Hepatocyte (in vitro differentiated cells): Measurements from ENCODE around the gene IER3. TPM values are rescaled to one million over a fixed set of nuclear protein-coding genes. Genes with fewer than 3 reads are reported as not detected.

Experiments used
- DNase-seq: peaks from one replicate; pipeline ENCODE4 v3.0.0-alpha.2; 2016; ENCODE audit warnings: low spot score
- H2AFZ ChIP-seq: fragments of 200-600 bp; sonication (generic); 2 replicates; pipeline ENCODE4 v1.6.0; 2016; ENCODE audit warnings: antibody characterized with exemption, mild to moderate bottlenecking
- H3K27ac ChIP-seq: fragments of 200-600 bp; sonication (generic); 2 replicates; pipeline ENCODE4 v1.5.1; 2016; ENCODE audit warnings: mild to moderate bottlenecking
- H3K27me3 ChIP-seq: fragments of 200-600 bp; sonication (generic); 2 replicates; pipeline ENCODE4 v1.6.1; 2016
- H3K36me3 ChIP-seq: fragments of 200-600 bp; sonication (generic); replicated peaks from 2 replicates; pipeline ENCODE4 v1.5.1; 2016; ENCODE audit warnings: low read depth; ENCODE audit not compliant: insufficient read depth
- H3K4me1 ChIP-seq: fragments of 200-600 bp; sonication (generic); 2 replicates; pipeline ENCODE4 v1.5.1; 2016; ENCODE audit warnings: mild to moderate bottlenecking, moderate library complexity; ENCODE audit not compliant: insufficient read depth
- H3K4me2 ChIP-seq: fragments of 200-600 bp; sonication (generic); 2 replicates; pipeline ENCODE4 v1.6.0; 2016
- H3K4me3 ChIP-seq: fragments of 200-600 bp; sonication (generic); 2 replicates; pipeline ENCODE4 v1.5.1; 2016; ENCODE audit warnings: mild to moderate bottlenecking
- H3K79me2 ChIP-seq: fragments of 200-600 bp; sonication (generic); 2 replicates; pipeline ENCODE4 v1.6.0; 2017; ENCODE audit warnings: mild to moderate bottlenecking
- H3K9me2 ChIP-seq: fragments of 200-600 bp; sonication (generic); replicated peaks from 2 replicates; pipeline ENCODE4 v1.6.0; 2017; ENCODE audit warnings: mild to moderate bottlenecking; ENCODE audit not compliant: insufficient read depth
- H3K9me3 ChIP-seq: fragments of 200-600 bp; sonication (generic); 2 replicates; pipeline ENCODE4 v1.5.1; 2016; ENCODE audit warnings: low read depth, mild to moderate bottlenecking
- H4K20me1 ChIP-seq: fragments of 200-600 bp; sonication (generic); 2 replicates; pipeline ENCODE4 v1.6.0; 2016; ENCODE audit warnings: mild to moderate bottlenecking; ENCODE audit not compliant: insufficient read depth, poor library complexity, severe bottlenecking
- EZH2 ChIP-seq: fragments of 200-600 bp; sonication (generic); IDR thresholded peaks from 2 replicates; pipeline ENCODE4 v1.6.1; 2016; ENCODE audit warnings: antibody characterized with exemption, mild to moderate bottlenecking, borderline replicate concordance
- EZH2phosphoT487 ChIP-seq: fragments of 200-600 bp; sonication (generic); IDR thresholded peaks from one replicate; pipeline ENCODE4 v1.6.1; 2018; ENCODE audit warnings: antibody characterized with exemption, mild to moderate bottlenecking, low read depth, moderate library complexity; ENCODE audit not compliant: unreplicated experiment, severe bottlenecking
- WGBS: methylation state at CpG from one replicate; pipeline ENCODE4 v1.1.6; 2016; ENCODE audit warnings: low lambda C conversion rate; ENCODE audit errors: missing lambda C conversion rate; 5-methylcytosine and 5-hydroxymethylcytosine counted together
- polyA plus RNA-seq: library from polyadenylated mRNA; unstranded; fragments of >200 nt; fragmentation: Nextera tagmentation; extraction: Ambion mirVana; gene quantifications from 2 replicates; pipeline ENCODE4 v1.2.1, GENCODE V29; 2016
- total RNA-seq: library from RNA; depleted of rRNA; stranded (reverse); fragments of >200 nt; gene quantifications from 2 replicates; pipeline ENCODE4 v1.2.3, GENCODE V29; 2014
- TF ChIP-seq, protein P1 (sequence below): fragments of 200-600 bp; sonication (generic); IDR thresholded peaks from 2 replicates; pipeline ENCODE4 v1.5.1; 2016; ENCODE audit warnings: antibody characterized with exemption, mild to moderate bottlenecking; ENCODE audit not compliant: poor library complexity

The IER3 gene
- total and polyA plus RNA-seq, 2 experiments from 2014 or later = 159 to 193 TPM

DNA sequence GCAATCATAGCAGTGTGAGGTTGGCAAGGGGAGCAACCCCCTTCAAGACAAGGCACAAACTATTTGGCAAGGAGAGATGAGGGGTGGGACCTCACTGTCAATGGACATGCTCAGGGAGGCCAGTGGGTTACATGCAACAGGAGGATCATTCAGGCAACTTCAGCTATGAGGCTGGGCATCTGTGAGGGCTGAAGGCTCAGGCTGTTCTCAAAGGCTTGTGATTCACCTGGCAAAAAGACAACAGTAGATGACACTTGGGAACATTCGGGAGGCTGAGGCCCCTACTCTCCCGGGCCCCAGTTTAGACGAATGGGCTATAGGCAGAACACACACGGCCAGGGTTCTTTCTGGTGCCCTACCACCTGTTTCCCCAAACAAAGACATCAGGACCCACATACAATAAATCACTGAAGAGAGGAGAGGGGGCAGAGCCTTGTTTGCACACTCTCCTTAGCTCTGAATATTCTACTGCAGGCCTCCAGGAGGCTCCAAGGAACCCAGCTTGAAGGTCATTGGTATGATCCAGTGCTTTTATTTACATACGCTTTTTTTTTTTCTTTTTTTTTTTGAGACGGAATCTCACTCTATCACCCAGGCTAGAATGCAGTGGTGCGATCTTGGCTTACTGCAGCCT is 16.3 kb downstream of the IER3 start:
- Histone ChIP-seq H2AFZ (no peak overlapping the region), H3K9me2 (no peaks in the 10 kb centered on the region), H3K4me3 (no peak overlapping the region), H3K27me3 (no peaks in the 10 kb centered on the region), H3K27ac (peak overlapping the region; percentile 38), H3K9me3 (no peaks in the 10 kb centered on the region), H3K4me2 (no peak overlapping the region), H3K36me3 (no peaks in the 10 kb centered on the region), H3K4me1 (peaks cover 1% of the 10 kb centered on the region), H3K79me2 (peaks cover 42% of the 10 kb centered on the region), H4K20me1 (peaks cover 30% of the 10 kb centered on the region)
- 64% methylated on average over 7 of the region's 7 CpGs for WGBS
- DNase-seq = peak; percentile 59
- TF ChIP-seq, protein P1, sequence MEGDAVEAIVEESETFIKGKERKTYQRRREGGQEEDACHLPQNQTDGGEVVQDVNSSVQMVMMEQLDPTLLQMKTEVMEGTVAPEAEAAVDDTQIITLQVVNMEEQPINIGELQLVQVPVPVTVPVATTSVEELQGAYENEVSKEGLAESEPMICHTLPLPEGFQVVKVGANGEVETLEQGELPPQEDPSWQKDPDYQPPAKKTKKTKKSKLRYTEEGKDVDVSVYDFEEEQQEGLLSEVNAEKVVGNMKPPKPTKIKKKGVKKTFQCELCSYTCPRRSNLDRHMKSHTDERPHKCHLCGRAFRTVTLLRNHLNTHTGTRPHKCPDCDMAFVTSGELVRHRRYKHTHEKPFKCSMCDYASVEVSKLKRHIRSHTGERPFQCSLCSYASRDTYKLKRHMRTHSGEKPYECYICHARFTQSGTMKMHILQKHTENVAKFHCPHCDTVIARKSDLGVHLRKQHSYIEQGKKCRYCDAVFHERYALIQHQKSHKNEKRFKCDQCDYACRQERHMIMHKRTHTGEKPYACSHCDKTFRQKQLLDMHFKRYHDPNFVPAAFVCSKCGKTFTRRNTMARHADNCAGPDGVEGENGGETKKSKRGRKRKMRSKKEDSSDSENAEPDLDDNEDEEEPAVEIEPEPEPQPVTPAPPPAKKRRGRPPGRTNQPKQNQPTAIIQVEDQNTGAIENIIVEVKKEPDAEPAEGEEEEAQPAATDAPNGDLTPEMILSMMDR = peak; percentile 35
- TF ChIP-seq EZH2 (no peak), EZH2phosphoT487 (no peak)

DNA sequence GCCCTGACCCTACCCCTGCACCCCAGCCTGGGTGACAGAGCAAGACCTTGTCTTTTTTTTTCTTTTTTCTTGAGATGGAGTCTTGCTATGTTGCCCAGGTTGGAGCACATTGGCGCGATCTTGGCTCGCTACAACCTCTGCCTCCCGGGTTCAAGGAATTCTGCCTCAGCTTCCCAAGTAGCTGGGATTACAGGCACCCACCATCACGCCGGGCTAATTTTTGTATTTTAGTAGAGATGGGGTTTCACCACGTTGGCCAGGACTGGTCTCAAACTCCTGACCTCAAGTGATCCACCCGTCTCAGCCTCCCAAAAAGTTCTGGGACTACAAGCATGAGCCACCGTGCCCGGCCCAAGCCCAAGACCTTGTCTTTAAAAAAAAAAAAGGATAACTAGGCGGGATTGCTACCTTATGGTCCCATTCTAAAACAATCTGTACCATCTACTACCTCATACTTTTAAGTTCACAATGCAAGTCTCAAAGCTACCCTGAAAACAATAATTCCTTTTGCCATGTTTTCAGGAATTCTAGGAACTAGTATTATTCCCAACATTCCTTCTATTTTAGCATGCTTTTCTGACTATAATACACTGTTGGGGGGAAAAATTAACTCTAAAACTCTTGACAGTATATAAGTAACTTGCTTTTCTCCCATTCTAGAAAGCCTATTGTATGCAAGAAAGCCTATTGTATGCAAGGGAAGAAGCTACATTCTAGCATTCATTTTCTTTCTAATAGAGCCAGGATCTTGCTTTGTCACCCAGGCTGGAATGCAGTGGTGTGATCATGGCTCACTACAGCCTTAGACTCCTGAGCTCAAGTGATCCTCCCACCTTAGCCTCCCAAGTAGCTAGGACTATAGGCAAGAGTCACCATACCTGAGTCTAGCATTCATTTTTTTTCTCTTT is 17.6 kb downstream of the IER3 start:
- H3K4me1 ChIP-seq = peaks cover 5% of the 10 kb centered on the region
- DNase-seq = no peak
- H3K4me3 ChIP-seq = no peak overlapping the region
- TF ChIP-seq, protein P1 = no peak
- no peaks in the 10 kb centered on the region for H3K9me2 ChIP-seq
- H3K4me2 ChIP-seq = no peak overlapping the region
- peaks cover 42% of the 10 kb centered on the region for H4K20me1 ChIP-seq
- H3K27ac ChIP-seq = peak overlapping the region; percentile 10
- 88% methylated on average over 11 of the region's 11 CpGs for WGBS
- no peak overlapping the region for H2AFZ ChIP-seq
- peaks cover 54% of the 10 kb centered on the region for H3K79me2 ChIP-seq
- H3K9me3 ChIP-seq = no peaks in the 10 kb centered on the region
- no peaks in the 10 kb centered on the region for H3K27me3 ChIP-seq
- H3K36me3 ChIP-seq = no peaks in the 10 kb centered on the region

DNA sequence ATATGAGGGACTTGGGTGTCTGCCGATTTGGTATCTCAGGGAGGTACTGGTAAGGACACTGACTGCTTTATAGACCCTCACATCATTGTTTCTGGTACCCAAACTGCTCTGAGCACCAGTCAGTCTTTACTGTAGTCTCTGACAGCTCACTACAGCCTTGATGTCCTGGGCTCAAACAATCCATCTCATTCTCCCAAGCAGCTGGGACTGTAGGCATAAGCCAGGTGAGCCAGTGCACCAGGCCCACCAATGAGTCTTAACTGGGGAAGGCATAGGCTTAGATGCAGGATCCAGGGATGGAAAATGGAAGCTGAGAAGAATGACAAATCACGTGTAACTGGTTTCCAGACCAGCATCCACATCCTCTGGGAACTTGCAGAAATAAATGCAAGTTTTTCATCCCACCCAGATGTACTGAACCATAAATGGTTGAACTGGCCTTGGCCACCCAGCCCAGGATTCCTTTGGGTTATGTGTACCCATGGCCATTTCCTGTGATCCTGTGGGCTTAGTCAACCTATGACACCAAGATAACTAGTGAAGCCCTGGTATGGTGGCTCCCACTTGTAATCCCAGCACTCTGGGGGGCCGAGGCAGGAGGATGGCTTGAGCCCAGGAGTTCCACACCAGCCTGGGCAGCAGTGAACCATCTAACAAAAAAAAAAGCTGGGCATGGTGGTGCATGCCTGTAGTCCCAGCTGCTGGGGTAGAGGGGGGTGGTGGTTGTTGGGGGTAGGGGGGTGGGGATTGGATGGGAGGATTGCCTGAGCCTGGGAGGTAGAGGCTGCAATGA is 18.4 kb downstream of the IER3 start:
- H3K4me2 ChIP-seq = no peak overlapping the region
- peaks cover 5% of the 10 kb centered on the region for H3K4me1 ChIP-seq
- no peak overlapping the region for H3K4me3 ChIP-seq
- H3K36me3 ChIP-seq = no peaks in the 10 kb centered on the region
- no peaks in the 10 kb centered on the region for H3K27me3 ChIP-seq
- H3K27ac ChIP-seq = peak overlapping the region; percentile 18
- H3K9me3 ChIP-seq = no peaks in the 10 kb centered on the region
- H2AFZ ChIP-seq = no peak overlapping the region
- DNase-seq = no peak
- no peaks in the 10 kb centered on the region for H3K9me2 ChIP-seq
- TF ChIP-seq EZH2phosphoT487 = no peak
- TF ChIP-seq, protein P1 = no peak
- no peak for TF ChIP-seq EZH2
- H4K20me1 ChIP-seq = peaks cover 46% of the 10 kb centered on the region
- 64% methylated on average over 3 of the region's 3 CpGs for WGBS
- peaks cover 58% of the 10 kb centered on the region for H3K79me2 ChIP-seq
